Stimulated activated CD8-positive, alpha-beta memory T cell treated with anti-CD3 and anti-CD28 coated beads, Interleukin-4, amount 100 ng/mL, for 1 hour (primary cell): ENCODE data around the gene NADK.
"Not testable (repeated sequence)": the region's sequence is repeated elsewhere in the genome, so short reads cannot be mapped to it uniquely, and the experiment has no call there.

Experiments used
- DNase-seq, 2 donors: peaks; one replicate each; pipeline ENCODE4 v3.0.0-alpha.2; 2020; ENCODE audit warnings: low read depth in 2 of 2, low spot score in 1 of 2

The NADK gene

GRCh38 chr1:1764876-1765470 lies 13.3 kb downstream of the NADK start:
- no peak for DNase-seq

GRCh38 chr1:1763657-1764621 lies 14.3 kb downstream of the NADK start:
- no peak for DNase-seq

- DNase-seq, result no peak
These were observed 16.5 kb downstream of the NADK start for GRCh38 chr1:1761504-1762376.

DNA sequence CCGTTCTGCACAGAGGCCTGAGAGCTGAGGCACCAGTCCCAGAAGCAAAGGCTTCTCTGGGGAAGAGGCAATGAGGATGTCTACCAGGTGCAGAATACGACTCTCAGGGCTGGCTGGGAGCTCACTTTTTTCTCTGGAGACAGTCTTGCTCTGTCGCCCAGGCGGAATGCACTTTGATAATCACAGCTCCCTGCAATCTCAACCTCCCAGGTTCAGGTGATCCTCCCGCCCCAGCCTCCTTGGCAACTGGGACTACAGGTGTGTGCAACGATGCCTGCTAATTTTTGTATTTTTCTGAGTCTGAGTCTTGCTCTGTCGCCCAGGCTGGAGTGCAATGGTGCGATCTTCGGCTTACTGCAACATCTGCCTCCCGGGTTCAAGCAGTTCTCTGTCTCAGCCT lies 17.6 kb downstream of the NADK start:
- DNase-seq, result no peak

GRCh38 chr1:1760345-1760650 lies 18.0 kb downstream of the NADK start:
- DNase-seq, result no peak

DNA sequence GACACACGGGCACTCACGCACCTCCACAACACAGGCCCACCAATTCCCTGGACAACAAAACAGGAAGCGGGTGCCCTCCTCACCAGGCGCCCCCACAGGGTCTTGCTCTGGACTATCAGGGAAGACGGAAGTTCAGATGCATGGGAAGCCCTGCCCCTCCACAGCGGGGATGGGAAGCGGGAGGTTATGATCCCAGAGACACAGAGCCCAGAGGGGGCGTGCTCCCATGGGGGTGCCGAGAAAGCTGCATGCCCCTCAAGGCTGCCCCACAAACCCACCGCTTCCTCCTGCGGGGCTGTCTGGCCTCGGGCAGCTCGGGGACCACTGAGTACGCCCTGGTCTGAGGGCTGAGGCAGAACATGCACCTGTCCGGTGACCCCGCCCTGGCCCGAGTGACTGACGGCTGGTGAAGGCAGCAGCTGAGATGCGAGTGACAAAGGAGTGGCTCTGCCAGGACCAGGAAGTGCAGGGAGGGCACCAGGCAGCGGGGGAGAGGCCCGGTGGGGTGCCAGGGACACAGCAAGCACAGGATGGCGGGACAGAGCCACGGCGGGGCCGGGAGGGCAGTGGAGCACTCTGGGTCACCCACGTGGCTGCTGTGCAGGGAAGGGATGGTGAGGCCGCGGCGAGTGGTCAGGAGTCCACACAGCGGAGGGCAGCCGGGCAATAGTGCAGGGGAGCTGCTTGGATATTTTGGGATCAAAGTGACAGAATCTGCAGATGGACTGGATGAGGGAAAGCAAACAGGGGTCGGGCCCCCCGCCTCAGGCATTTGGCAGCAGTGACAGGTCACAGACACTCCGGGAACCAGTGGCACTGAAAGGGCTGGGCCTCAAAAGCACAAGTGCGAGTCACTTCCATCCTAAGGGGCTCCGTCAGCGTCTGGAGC lies 18.6 kb downstream of the NADK start:
- DNase-seq, result no peak

GRCh38 chr1:1758692-1759455 lies 19.4 kb downstream of the NADK start:
- DNase-seq, result no peak

GRCh38 chr1:1758059-1758621 lies 20.1 kb downstream of the NADK start:
- no peak for DNase-seq

DNA sequence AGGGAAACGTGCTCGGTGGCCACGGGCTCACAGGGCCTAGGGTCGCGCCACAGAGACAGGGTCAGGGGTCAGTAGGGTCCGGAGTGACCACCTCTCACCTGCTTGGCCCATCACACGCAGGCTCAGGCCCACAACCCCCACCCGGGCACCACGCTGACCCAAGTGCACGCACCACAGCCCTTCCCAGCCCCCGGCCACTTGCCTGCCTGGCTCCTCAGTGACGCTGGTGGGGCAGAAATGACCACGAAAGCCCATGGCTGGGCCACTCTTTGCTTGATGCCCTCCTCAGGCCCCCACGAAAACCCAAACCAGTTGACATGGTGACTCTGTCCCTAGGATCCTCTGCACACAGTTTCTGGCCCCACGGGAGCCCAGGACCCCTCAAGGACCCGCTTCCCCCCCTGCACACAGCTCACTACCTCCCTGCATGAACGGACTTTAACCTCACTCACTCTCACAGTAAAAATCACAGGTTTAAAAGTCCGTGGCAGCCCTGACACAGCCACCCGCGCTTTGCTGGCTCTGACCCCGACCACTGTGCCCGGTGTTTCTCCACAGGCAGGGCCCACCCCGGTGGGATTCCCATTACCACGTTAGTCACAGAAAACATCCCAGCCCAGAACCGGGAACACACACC lies 20.7 kb downstream of the NADK start:
- no peak for DNase-seq

DNA sequence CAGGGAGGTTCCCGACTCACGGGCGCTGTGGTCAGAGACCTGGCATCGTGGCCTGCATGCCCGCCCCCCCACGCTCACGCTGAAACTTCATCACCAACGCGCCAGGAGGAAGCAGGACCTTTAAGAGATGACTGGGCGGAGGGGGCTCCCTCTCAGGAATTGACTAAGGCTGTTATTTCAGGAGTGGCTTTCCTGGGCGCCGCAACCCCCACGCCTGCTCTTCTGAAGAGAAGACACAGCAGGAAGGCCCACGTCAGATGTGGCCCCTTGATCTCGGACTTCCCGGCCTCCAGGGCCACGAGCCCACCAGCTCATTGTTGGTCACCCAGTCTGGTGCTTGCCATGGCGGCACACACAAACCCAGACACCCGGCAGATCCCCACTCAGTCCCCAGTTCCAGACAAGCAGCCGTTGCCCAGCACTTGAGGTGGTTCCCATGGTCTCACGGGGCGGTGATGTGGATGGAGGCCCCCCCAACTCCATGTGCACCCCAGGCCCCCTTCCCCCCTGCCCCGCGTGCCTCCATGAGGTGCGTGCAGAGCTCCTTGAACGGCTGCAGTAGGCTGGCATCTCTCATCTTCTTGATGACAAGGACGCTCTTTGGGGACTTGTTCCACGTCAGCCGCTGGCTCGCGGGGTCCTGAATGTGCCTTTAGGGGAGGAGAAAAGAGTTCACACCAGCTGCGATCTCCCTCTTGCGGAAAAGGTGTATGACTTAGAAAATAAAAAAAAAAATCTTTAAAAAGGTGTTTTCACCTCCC lies 21.4 kb downstream of the NADK start:
- no peak for DNase-seq

GRCh38 chr1:1755852-1756251 lies 22.4 kb downstream of the NADK start:
- DNase-seq, result no peak

DNA sequence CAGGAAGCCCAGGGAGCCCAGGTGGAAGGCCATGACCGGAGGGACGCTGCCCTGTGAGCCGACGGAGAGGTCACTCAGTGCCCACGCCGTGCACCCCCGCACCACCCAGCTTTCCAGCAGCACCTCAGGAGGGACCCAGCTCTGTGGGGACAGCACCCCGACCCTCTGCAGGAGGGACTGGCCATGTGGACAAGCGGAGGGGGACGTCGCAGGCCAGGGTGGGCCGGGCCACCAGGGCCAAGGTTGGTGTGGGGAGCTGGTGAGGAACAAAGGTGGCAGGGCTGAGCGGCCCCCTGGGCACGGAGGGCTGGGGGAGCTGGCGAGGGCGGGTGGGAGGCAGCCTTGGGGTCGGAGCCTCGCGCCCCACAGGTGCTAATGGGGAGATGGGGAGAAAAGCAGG lies 22.8 kb downstream of the NADK start:
- DNase-seq, result no peak

DNA sequence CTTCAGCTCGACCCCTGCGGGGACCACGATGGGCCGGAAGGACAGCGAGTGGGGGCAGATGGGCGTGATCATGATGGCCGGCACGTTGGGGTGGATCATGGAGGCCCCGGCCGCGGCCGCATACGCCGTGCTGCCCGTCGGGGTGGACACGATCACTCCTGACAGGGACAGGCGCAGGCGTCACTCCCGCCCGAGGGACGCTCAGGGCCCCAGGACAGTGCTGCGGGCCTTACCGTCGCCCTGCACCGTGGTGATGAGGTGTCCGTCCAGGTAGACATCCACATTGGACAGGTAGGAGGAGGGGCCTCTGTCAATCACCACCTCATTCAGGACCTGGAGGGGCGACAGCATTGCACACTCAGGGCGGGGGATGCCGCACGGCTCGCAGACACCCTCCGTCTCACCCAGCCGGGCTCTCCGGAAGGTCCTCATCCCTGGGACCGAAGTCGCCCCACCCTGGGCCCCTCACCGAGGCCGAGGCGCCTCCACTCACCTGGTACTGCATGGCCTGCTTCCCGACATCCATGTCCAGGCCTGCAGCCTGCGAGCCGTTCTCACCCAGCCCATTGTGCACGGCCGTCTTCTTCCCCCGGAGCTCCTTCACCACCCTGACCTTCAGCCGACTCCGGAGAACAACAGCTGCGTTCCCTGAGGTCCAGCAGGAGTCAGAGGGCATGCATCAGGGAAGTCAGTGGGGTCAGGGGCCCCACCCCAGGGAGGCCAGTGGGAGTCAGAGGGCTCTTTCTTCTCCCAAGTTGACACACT lies 24.0 kb downstream of the NADK start:
- no peak for DNase-seq

DNA sequence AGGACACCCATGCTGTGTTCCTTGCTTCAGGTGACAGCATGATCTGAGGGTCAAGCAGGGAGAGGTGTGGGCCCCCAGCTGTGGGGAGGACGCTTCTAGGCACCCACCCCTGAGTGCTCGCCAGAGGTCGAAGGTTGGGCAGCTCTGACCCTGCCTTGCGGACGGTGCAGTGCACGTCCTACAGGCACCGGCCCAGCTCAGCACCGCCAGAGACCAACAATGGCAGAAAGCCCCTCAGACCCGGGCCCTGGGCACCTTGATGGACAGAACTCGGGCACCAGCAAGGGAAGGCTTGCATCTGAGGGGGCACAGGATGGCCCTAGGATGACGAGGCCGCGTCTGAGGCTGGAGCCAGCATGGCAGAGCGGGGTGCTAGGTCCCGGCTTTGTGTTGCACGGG lies 24.7 kb downstream of the NADK start:
- no peak for DNase-seq

GRCh38 chr1:1752636-1753606 lies 25.3 kb downstream of the NADK start:
- DNase-seq, result no peak

DNA sequence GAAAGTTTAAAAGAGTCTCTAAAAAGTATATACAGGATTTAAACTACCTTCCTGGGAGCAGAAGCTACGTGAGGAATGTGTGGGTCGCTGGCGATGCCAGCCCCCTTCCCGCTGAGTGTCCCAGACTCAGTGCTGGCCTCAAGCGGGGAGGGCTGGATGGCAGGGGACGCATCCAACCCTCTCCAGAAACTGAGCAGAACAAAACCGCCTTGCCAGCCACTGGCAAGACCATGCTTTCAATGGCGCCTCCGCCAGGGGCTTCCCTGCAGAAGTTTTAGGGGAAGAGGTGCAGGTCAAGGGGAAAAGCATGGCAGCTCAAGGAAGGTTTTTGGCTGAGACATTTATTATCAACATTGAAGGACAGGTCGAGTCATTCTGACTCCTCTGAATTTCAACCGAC lies 26.1 kb downstream of the NADK start:
- DNase-seq, result no peak

- DNase-seq, result not testable (repeated sequence)
These were observed 28.3 kb downstream of the NADK start for GRCh38 chr1:1749941-1750340.
